T-helper 1 cell treated with Interleukin-12 subunit alpha and Interleukin-12 subunit beta and Interleukin-4 antibody, amounts not matched to agents 30 μg/mL and 1 μg/mL, for 36 hours (primary cell): ENCODE measurements around the gene NARS2.
A peak's percentile ranks its signal among the peaks of the same experiment; 100 is the strongest.
"Not testable (repeated sequence)": the region's sequence is repeated elsewhere in the genome, so short reads cannot be mapped to it uniquely, and the experiment has no call there.

ENCODE experiments used
- H3K27ac Mint-ChIP-seq: one replicate; pipeline ENCODE4 v1.8.0; 2021; ENCODE audit warnings: mild to moderate bottlenecking, mixed read lengths
- H3K27me3 Mint-ChIP-seq: one replicate; pipeline ENCODE4 v1.8.0; 2021; ENCODE audit warnings: low read depth, mixed read lengths
- H3K36me3 Mint-ChIP-seq: one replicate; pipeline ENCODE4 v1.8.0; 2021; ENCODE audit warnings: low read depth, mixed read lengths
- H3K4me1 Mint-ChIP-seq: one replicate; pipeline ENCODE4 v1.8.0; 2021; ENCODE audit warnings: low read depth, mixed read lengths
- H3K4me3 Mint-ChIP-seq: one replicate; pipeline ENCODE4 v1.8.0; 2021; ENCODE audit warnings: mild to moderate bottlenecking, moderate library complexity, mixed read lengths
- H3K9me3 Mint-ChIP-seq: one replicate; pipeline ENCODE4 v1.8.0; 2021; ENCODE audit warnings: mixed read lengths

Gene NARS2

DNA sequence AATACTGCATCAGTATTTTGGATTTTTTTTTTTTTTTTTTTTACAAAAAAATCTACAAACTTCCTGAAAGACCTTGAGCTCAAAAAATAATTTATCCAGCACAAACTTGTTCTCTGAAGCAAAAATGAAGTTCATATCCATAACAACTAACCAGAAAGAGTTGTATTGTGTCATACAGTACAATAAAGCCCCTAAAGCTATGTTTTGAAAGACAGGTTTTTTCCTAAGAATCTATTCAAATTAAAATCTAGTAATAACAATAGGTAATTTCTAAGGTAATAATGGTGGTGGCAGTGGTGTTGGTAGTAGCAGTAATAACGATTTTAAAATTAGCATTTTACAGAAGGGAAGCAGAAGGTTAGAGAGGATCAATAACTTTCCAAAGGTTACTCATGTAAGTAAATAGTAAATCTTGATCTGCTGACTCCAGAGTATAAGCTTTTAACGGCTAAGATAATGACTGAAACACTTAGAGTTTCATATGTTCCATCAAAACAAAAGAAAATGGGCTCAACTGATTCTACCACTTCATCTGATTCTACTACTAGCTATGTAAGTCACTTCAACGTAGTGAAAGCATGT lies 103.7 kb downstream of the NARS2 start:
- Mint-ChIP-seq H3K4me1 (peaks cover 11% of the 10 kb centered on the region), H3K36me3 (peaks cover 16% of the 10 kb centered on the region), H3K27me3 (no peaks in the 10 kb centered on the region), H3K9me3 (peaks cover 4% of the 10 kb centered on the region), H3K27ac (no peak overlapping the region), H3K4me3 (no peak overlapping the region)

DNA sequence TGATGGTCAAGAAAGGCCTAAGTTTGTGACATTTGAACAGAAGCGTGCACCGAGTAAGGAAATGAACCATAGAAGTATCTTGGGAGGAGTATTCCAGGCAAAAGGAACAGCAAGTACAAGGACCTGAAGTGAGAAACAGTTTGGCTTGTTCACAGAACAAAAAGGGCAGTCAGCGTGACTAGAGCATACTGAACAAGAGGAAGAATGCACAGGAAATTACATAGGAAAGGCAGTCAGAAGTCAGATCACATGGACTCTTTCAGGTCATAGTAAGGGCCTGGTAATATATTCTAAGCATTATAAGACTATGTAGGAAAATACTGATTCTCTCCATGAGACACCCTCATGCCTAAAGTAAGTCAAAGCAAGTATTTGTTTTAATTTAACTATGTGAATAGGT lies 104.8 kb downstream of the NARS2 start:
- H3K27me3 Mint-ChIP-seq = no peaks in the 10 kb centered on the region
- no peak overlapping the region for H3K4me3 Mint-ChIP-seq
- H3K27ac Mint-ChIP-seq = no peak overlapping the region
- H3K36me3 Mint-ChIP-seq = peaks cover 22% of the 10 kb centered on the region
- peaks cover 4% of the 10 kb centered on the region for H3K9me3 Mint-ChIP-seq
- peaks cover 19% of the 10 kb centered on the region for H3K4me1 Mint-ChIP-seq

GRCh38 chr11:78467931-78468330 lies 106.7 kb downstream of the NARS2 start:
- H3K27me3 Mint-ChIP-seq = no peaks in the 10 kb centered on the region
- H3K9me3 Mint-ChIP-seq = peaks cover 4% of the 10 kb centered on the region
- no peak overlapping the region for H3K4me3 Mint-ChIP-seq
- H3K4me1 Mint-ChIP-seq = peaks cover 30% of the 10 kb centered on the region
- H3K27ac Mint-ChIP-seq = no peak overlapping the region
- H3K36me3 Mint-ChIP-seq = peaks cover 22% of the 10 kb centered on the region

DNA sequence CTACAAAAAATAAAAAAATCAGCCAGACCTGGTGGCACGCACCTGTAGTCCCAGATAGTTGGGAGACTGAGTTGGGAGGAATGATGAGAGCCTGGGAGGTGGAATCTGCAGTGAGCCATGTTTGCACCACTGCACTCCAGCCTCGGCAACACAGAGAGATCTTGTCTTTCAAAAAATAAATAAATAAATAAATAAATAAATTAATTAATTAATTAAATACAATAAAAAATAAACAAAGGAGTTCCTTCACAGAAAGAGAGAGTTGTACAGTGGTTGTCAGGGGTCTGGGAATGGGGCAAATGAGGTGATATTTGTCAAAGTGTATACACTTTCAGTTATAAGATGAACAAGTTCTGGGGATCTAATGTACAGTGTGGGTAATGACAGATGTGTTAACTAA lies 107.3 kb downstream of the NARS2 start:
- peaks cover 20% of the 10 kb centered on the region for H3K36me3 Mint-ChIP-seq
- peaks cover 26% of the 10 kb centered on the region for H3K4me1 Mint-ChIP-seq
- no peaks in the 10 kb centered on the region for H3K27me3 Mint-ChIP-seq
- peaks cover 4% of the 10 kb centered on the region for H3K9me3 Mint-ChIP-seq
- no peak overlapping the region for H3K27ac Mint-ChIP-seq
- H3K4me3 Mint-ChIP-seq = no peak overlapping the region

GRCh38 chr11:78465169-78465942 lies 109.3 kb downstream of the NARS2 start:
- H3K36me3 Mint-ChIP-seq = peaks cover 25% of the 10 kb centered on the region
- H3K27me3 Mint-ChIP-seq = no peaks in the 10 kb centered on the region
- H3K9me3 Mint-ChIP-seq = no peaks in the 10 kb centered on the region
- peaks cover 37% of the 10 kb centered on the region for H3K4me1 Mint-ChIP-seq
- peak overlapping the region; percentile 61 for H3K4me3 Mint-ChIP-seq
- peak overlapping the region; percentile 87 for H3K27ac Mint-ChIP-seq

- H3K36me3 Mint-ChIP-seq = peaks cover 30% of the 10 kb centered on the region
- peak overlapping the region; percentile 85 for H3K27ac Mint-ChIP-seq
- H3K27me3 Mint-ChIP-seq, H3K9me3 Mint-ChIP-seq, H3K4me3 Mint-ChIP-seq: not testable (repeated sequence)
- peaks cover 40% of the 10 kb centered on the region for H3K4me1 Mint-ChIP-seq
Measured at GRCh38 chr11:78464787-78465168, 109.9 kb downstream of the NARS2 start.

DNA sequence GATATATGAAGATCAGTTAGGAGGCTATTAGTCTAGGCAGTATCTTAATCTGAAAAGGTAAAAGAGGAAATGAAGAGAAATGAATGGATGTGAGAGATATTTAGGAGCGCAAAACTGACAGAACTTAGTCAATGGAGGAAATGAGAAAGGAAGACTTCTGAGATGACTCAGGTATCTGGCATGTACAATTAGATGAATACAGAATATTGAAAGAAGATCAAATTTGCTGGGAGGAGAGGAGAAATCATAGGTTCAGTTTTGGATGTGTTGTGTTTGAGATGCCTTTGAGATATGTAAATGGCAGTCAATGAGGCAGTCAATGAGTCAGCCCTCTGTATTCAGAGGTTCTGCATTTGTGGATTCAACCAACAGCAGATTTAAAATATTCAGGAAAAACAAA lies 114.2 kb downstream of the NARS2 start:
- H3K27me3 Mint-ChIP-seq = no peaks in the 10 kb centered on the region
- H3K4me3 Mint-ChIP-seq = no peak overlapping the region
- no peak overlapping the region for H3K27ac Mint-ChIP-seq
- peaks cover 36% of the 10 kb centered on the region for H3K4me1 Mint-ChIP-seq
- peaks cover 32% of the 10 kb centered on the region for H3K36me3 Mint-ChIP-seq
- peaks cover 5% of the 10 kb centered on the region for H3K9me3 Mint-ChIP-seq

- Mint-ChIP-seq H3K27ac (no peak overlapping the region), H3K36me3 (peaks cover 33% of the 10 kb centered on the region), H3K4me3 (no peak overlapping the region), H3K9me3 (peaks cover 5% of the 10 kb centered on the region), H3K27me3 (no peaks in the 10 kb centered on the region), H3K4me1 (peaks cover 35% of the 10 kb centered on the region)
Measured at GRCh38 chr11:78459738-78460137, 114.9 kb downstream of the NARS2 start.

DNA sequence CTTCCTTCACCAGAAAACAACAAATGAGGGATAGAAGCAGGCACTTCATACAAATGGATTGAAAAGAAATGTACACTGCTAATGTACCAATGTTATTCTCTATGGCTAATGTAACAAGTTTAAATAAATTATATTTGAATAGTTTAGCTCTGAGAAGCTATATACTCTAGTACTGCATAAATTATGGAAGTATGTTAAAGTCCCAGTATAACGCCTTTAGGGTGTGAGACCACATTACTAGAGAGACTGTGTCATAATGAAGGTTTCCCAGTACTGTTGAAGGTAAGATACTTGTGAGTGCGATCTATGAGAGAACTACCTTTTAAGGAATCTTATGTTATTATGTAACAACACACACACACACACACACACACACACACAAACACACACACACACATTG lies 117.2 kb downstream of the NARS2 start:
- Mint-ChIP-seq H3K27me3 (no peaks in the 10 kb centered on the region), H3K4me1 (peaks cover 41% of the 10 kb centered on the region), H3K4me3 (no peak overlapping the region), H3K36me3 (peaks cover 30% of the 10 kb centered on the region), H3K9me3 (peaks cover 5% of the 10 kb centered on the region), H3K27ac (no peak overlapping the region)

DNA sequence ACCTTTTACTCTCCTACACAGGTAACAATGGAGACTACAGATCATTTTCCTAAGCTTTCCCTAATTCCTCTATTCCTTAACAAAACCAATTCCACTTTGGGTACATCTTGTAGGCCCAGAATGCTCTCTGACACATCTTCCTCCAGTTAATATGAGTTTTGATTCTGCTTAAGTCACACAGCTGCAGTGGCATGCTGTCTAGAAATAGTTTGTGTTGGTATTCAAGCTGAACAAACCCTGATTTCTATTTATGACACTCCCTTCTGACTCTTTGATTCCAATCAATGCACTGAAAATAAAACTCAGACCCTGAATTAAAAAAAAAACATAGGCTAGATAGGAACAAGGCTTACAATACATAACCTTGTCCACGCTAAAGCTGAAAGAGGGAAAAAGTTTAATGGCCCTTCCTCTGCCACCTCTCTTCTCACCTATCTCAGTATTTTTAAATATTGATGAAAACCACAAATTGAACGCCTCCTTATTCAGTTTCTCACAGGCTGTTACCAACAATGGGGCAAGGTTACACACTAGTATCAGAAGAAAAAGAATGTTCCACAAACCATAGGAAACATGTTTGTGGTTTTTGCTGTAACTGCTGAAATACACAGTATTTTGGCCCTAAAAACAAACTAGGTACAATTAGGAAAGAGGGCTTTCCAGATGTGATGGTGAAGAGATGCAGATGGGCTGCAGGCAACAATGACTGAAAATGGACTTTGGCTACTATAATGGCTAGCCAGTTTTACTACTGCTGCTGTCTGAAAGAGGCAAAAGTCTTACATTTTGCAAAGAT lies 121.3 kb downstream of the NARS2 start:
- no peaks in the 10 kb centered on the region for H3K9me3 Mint-ChIP-seq
- peak overlapping the region; percentile 61 for H3K27ac Mint-ChIP-seq
- H3K4me1 Mint-ChIP-seq = peaks cover 28% of the 10 kb centered on the region
- H3K4me3 Mint-ChIP-seq = peak overlapping the region; percentile 11
- no peaks in the 10 kb centered on the region for H3K27me3 Mint-ChIP-seq
- peaks cover 13% of the 10 kb centered on the region for H3K36me3 Mint-ChIP-seq

GRCh38 chr11:78451371-78452150 lies 123.1 kb downstream of the NARS2 start:
- H3K4me3 Mint-ChIP-seq = no peak overlapping the region
- H3K4me1 Mint-ChIP-seq = peaks cover 25% of the 10 kb centered on the region
- no peak overlapping the region for H3K27ac Mint-ChIP-seq
- H3K27me3 Mint-ChIP-seq = no peaks in the 10 kb centered on the region
- peaks cover 10% of the 10 kb centered on the region for H3K36me3 Mint-ChIP-seq
- H3K9me3 Mint-ChIP-seq = no peaks in the 10 kb centered on the region

DNA sequence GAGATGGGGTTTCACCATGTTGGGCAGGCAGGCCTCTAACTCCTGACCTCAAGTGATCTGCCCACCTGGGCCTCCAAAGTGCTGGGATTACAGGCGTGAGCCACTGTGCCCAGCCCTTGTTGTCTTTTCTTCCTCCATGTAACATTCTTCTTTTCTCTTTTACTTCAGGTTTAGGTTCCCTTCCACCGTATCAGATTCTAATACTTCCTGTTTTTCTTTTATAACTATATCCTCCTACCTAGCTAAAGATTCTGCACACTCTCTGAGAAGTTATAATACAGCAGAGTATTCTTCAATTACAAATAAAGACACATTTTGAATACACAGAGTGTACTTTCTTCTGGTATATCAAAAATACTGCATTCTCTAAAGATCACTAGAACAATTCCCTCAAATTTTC lies 123.8 kb downstream of the NARS2 start:
- Mint-ChIP-seq H3K4me1 (peaks cover 25% of the 10 kb centered on the region), H3K27ac (no peak overlapping the region), H3K9me3 (no peaks in the 10 kb centered on the region), H3K4me3 (no peak overlapping the region), H3K27me3 (no peaks in the 10 kb centered on the region), H3K36me3 (peaks cover 10% of the 10 kb centered on the region)

- Mint-ChIP-seq H3K36me3 (peaks cover 8% of the 10 kb centered on the region), H3K9me3 (no peaks in the 10 kb centered on the region), H3K27ac (no peak overlapping the region), H3K27me3 (no peaks in the 10 kb centered on the region), H3K4me3 (no peak overlapping the region), H3K4me1 (peaks cover 23% of the 10 kb centered on the region)
Measured at GRCh38 chr11:78449866-78450265, 124.8 kb downstream of the NARS2 start.

- Mint-ChIP-seq H3K36me3 (peaks cover 12% of the 10 kb centered on the region), H3K4me1 (peaks cover 4% of the 10 kb centered on the region), H3K27ac (no peak overlapping the region), H3K27me3 (no peaks in the 10 kb centered on the region), H3K9me3 (no peaks in the 10 kb centered on the region), H3K4me3 (no peak overlapping the region)
Measured at GRCh38 chr11:78446210-78446609, 128.5 kb downstream of the NARS2 start.
